ENCODE data around the gene NR4A1. TPM values are rescaled to one million over a fixed set of nuclear protein-coding genes. Genes with fewer than 3 reads are reported as not detected.

Gene NR4A1
- total RNA-seq, 3 donors from 2014 or later, result 16.2 to 123 (median 44.6) TPM

DNA sequence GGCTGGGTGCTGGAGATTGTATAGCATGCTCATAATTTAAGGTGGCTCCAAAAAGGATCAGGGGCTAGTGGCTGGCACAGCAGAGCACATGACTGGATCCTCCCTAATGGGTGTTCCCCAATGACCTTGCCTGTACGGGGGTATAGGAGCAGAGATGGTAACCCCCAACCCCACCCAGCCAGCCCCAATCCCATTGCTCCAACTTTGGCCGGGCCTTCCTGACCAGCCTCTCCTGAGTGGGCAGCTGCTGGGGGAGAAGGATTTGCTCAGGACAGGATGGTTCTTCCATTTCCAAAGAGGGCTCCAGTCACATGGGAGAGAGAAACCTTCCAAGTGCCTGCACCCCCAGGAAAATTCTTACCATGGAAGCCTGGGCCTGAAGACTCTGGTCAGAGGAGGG is 15.3 kb upstream of the NR4A1 start:
- Histone ChIP-seq H3K9me3 (no peaks in the 10 kb centered on the region), H3K36me3 (ENCODE audit: low read depth) (no peaks in the 10 kb centered on the region), H3K4me3 (no peak overlapping the region), H3K4me1 (ENCODE audit: low read depth) (peaks cover 23% of the 10 kb centered on the region)
- TF ChIP-seq, protein P1, sequence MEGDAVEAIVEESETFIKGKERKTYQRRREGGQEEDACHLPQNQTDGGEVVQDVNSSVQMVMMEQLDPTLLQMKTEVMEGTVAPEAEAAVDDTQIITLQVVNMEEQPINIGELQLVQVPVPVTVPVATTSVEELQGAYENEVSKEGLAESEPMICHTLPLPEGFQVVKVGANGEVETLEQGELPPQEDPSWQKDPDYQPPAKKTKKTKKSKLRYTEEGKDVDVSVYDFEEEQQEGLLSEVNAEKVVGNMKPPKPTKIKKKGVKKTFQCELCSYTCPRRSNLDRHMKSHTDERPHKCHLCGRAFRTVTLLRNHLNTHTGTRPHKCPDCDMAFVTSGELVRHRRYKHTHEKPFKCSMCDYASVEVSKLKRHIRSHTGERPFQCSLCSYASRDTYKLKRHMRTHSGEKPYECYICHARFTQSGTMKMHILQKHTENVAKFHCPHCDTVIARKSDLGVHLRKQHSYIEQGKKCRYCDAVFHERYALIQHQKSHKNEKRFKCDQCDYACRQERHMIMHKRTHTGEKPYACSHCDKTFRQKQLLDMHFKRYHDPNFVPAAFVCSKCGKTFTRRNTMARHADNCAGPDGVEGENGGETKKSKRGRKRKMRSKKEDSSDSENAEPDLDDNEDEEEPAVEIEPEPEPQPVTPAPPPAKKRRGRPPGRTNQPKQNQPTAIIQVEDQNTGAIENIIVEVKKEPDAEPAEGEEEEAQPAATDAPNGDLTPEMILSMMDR (IDR thresholded peaks at IDR 0.05), result no peak
- no peak for DNase-seq
- no peak for ATAC-seq
- intact Hi-C loops (cut with DNase I, micrococcal nuclease), result no loop called here

DNA sequence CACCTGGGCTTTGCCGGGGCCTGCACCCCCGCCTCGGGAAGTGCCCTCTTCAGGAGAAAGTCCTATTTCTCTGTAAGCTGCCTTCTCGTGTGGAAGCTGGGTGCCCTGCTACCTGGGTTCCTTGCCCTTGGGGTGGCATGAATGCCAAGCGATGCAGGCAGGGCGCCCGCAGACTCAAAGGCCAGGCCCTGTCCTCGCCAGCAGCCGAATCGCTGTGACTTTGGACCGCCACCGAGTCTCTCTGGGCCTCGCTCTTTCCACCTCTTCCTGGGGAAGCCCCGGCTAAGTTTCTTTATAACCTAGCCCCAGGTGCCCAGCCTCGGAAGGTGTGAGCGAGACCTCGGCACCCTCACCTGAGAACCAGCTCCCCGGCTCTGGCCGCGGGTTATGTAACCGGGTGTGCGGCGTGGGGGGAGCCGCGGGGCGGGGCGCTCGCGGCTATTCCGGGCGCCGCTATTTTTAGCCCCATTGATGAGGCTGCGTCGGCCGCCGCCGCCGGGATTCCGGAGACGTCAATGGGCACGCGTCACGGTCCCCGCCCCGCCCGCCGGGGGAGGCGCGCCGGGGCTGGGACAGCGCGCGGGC is 14.6 kb upstream of the NR4A1 start:
- TF ChIP-seq, protein P1 (IDR thresholded peaks at IDR 0.05), result no peak
- DNase-seq, result peak; percentile 90 to 93 (median 92)
- H3K9me3 ChIP-seq, result no peaks in the 10 kb centered on the region
- peaks cover 23% of the 10 kb centered on the region for H3K4me1 ChIP-seq (ENCODE audit: low read depth)
- ATAC-seq, result peak; percentile 75
- H3K4me3 ChIP-seq, result no peak overlapping the region
- intact Hi-C loops (cut with DNase I, micrococcal nuclease), result no loop called here
- no peaks in the 10 kb centered on the region for H3K36me3 ChIP-seq (ENCODE audit: low read depth)

DNA sequence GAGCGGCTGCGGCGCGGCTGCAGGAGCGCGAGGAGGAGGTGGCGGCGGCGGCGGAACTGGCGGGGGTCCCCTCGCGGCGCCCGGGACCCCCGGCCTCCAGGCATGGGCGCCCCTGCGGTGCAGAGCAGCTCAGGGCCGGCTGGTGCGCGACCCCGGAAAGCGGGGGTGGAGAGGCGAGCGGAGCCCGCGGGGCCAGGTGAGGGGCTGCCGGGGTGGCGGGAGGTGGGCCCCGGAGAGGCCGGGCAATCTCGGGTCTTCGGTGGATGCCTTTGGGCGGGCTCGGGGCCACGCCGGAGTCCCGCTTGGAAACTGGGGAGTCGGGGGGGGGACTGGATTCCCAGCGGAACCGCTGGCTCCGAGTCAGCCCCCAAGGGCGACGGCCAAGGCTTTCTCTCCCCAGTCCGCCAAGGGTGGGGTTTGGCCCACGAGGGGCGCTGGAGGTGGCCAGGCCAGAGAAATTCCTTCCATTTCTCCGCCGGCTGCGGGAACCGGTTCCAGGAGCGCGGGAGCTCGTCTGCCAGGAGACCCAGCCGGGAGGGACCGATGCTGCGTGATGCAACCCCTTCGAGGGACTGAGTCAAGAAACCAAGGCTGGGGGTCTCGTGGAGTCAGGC is 13.9 kb upstream of the NR4A1 start:
- H3K4me1 ChIP-seq (ENCODE audit: low read depth), result peaks cover 20% of the 10 kb centered on the region
- DNase-seq, result peak in 1 of 3 donors; percentile 74
- TF ChIP-seq, protein P1 (IDR thresholded peaks at IDR 0.05), result no peak
- H3K9me3 ChIP-seq, result no peaks in the 10 kb centered on the region
- H3K4me3 ChIP-seq, result peak overlapping the region; percentile 19
- no peak for ATAC-seq
- no peaks in the 10 kb centered on the region for H3K36me3 ChIP-seq (ENCODE audit: low read depth)
- intact Hi-C loops (cut with DNase I, micrococcal nuclease), result no loop called here

DNA sequence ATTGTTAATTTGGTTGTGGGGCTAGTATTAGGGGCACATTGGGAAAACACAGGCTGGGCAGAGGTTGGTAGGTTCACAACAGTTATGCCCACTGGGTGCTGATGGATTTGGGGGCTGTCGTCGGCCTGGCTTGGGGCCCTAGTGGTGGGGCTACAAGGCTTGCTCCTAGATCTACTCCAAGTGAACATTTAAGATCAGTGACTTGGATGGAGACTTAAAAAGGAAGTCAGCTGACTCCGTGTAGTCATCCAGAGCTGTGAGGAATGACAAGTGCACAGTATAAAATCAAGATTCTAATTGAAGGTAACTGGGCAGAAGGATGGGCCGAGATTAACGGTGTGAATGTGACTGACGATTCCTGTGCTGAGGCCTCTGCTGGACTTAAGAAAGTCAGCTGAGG is 12.8 kb upstream of the NR4A1 start:
- ATAC-seq (no peak), DNase-seq (no peak)
- intact Hi-C loops (cut with DNase I, micrococcal nuclease), result no loop called here
- TF ChIP-seq, protein P1 (IDR thresholded peaks at IDR 0.05), result no peak
- H3K4me3 ChIP-seq, result no peak overlapping the region
- no peaks in the 10 kb centered on the region for H3K9me3 ChIP-seq
- H3K4me1 ChIP-seq (ENCODE audit: low read depth), result peaks cover 15% of the 10 kb centered on the region
- H3K36me3 ChIP-seq (ENCODE audit: low read depth), result no peaks in the 10 kb centered on the region

DNA sequence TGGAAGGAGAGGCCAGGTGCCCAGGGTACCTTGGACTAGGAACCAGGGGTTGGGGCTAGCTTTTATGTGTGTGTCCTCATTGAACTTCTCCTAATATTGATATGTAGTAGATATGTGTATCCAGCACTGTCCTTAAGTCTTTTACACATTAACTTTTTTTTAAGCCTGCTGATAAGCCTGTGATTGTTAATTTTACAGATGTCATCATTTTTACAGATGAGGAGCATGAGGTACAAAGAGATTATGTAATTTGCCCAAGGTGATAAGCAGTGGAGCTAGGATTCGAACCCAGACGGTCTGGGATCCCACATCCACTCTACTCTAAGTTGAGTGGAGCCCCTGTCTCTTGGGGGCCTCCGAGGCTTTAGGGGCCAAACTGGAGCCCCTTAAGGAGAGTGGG is 10.2 kb upstream of the NR4A1 start:
- TF ChIP-seq, protein P1 (IDR thresholded peaks at IDR 0.05), result no peak
- DNase-seq (no peak), ATAC-seq (no peak)
- Histone ChIP-seq H3K36me3 (ENCODE audit: low read depth) (no peaks in the 10 kb centered on the region), H3K4me3 (no peak overlapping the region), H3K9me3 (no peaks in the 10 kb centered on the region), H3K4me1 (ENCODE audit: low read depth) (peaks cover 18% of the 10 kb centered on the region)
- intact Hi-C loops (cut with DNase I, micrococcal nuclease), result no loop called here

Data from mucosa of descending colon (tissue), 3 donors.